B cell (primary cell): Measurements from ENCODE around the gene NBR1.
"Not testable (repeated sequence)": the region's sequence is repeated elsewhere in the genome, so short reads cannot be mapped to it uniquely, and the experiment has no call there.

ENCODE experiments used
- EZH2 ChIP-seq: IDR thresholded peaks from 2 replicates; pipeline ENCODE4 v1.6.1; 2012; ENCODE audit warnings: borderline replicate concordance, low read depth, mild to moderate bottlenecking, moderate library complexity, low read length; ENCODE audit not compliant: insufficient read depth, poor library complexity, severe bottlenecking
- TF ChIP-seq, protein P1 (sequence below): fragments of 200-600 bp; IDR thresholded peaks from one replicate; pipeline ENCODE4 v1.8.0; 2022; ENCODE audit warnings: antibody characterized with exemption, mild to moderate bottlenecking

GRCh38 chr17:43240596-43241352 lies 69.8 kb downstream of the NBR1 start:
- TF ChIP-seq, protein P1, sequence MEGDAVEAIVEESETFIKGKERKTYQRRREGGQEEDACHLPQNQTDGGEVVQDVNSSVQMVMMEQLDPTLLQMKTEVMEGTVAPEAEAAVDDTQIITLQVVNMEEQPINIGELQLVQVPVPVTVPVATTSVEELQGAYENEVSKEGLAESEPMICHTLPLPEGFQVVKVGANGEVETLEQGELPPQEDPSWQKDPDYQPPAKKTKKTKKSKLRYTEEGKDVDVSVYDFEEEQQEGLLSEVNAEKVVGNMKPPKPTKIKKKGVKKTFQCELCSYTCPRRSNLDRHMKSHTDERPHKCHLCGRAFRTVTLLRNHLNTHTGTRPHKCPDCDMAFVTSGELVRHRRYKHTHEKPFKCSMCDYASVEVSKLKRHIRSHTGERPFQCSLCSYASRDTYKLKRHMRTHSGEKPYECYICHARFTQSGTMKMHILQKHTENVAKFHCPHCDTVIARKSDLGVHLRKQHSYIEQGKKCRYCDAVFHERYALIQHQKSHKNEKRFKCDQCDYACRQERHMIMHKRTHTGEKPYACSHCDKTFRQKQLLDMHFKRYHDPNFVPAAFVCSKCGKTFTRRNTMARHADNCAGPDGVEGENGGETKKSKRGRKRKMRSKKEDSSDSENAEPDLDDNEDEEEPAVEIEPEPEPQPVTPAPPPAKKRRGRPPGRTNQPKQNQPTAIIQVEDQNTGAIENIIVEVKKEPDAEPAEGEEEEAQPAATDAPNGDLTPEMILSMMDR, result not testable (repeated sequence)
- not testable (repeated sequence) for TF ChIP-seq EZH2
